Activated CD4-positive, alpha-beta T cell treated with anti-CD3 and anti-CD28 coated beads, Interleukin-2, amount 50 U/mL, for 48 hours (primary cell): ENCODE results near the gene IFT27.

ENCODE experiments used
- DNase-seq, 2 experiments: peaks; one replicate each; pipeline ENCODE4 v3.0.0-alpha.2; 2020

The IFT27 gene

GRCh38 chr22:36796552-36797175 lies 20.7 kb upstream of the IFT27 start:
- DNase-seq: no peak

- no peak for DNase-seq
Measured at GRCh38 chr22:36795633-36796032, 19.7 kb upstream of the IFT27 start.

GRCh38 chr22:36790648-36791047 lies 14.7 kb upstream of the IFT27 start:
- peak; percentile 27 to 54 for DNase-seq

GRCh38 chr22:36787204-36787988 lies 11.5 kb upstream of the IFT27 start:
- DNase-seq: no peak

- no peak for DNase-seq
Measured at GRCh38 chr22:36783743-36784142, 7.8 kb upstream of the IFT27 start.

- DNase-seq: peak; percentile 91 to 93
Measured at GRCh38 chr22:36781656-36782627, 6.0 kb upstream of the IFT27 start.

GRCh38 chr22:36778020-36778419 lies 2.1 kb upstream of the IFT27 start:
- no peak for DNase-seq

GRCh38 chr22:36776722-36777121 lies 803 bp upstream of the IFT27 start:
- peak; percentile 6 to 16 for DNase-seq

GRCh38 chr22:36775586-36775963 lies 344 bp downstream of the IFT27 start:
- DNase-seq: peak; percentile 26 to 36

GRCh38 chr22:36773935-36774334 lies 2.0 kb downstream of the IFT27 start:
- DNase-seq: no peak

- DNase-seq: no peak
Measured at GRCh38 chr22:36772451-36772850, 3.5 kb downstream of the IFT27 start.

- no peak for DNase-seq
Measured at GRCh38 chr22:36771356-36772063, 4.4 kb downstream of the IFT27 start.

- no peak for DNase-seq
Measured at GRCh38 chr22:36770513-36771231, 5.2 kb downstream of the IFT27 start.

GRCh38 chr22:36769541-36770512 lies 6.1 kb downstream of the IFT27 start:
- DNase-seq: no peak

GRCh38 chr22:36768616-36769015 lies 7.3 kb downstream of the IFT27 start:
- DNase-seq: no peak

- no peak for DNase-seq
Measured at GRCh38 chr22:36768141-36768540, 7.8 kb downstream of the IFT27 start.

- no peak for DNase-seq
Measured at GRCh38 chr22:36767035-36767775, 8.7 kb downstream of the IFT27 start.

- no peak for DNase-seq
Measured at GRCh38 chr22:36765943-36766450, 9.9 kb downstream of the IFT27 start.

- DNase-seq: no peak
Measured at GRCh38 chr22:36765131-36765942, 10.6 kb downstream of the IFT27 start.
